Smooth muscle cell (in vitro differentiated cells): ENCODE results near the gene ZNF594. TPM values are rescaled to one million over a fixed set of nuclear protein-coding genes. Genes with fewer than 3 reads are reported as not detected.
"Not testable (repeated sequence)": the region's sequence is repeated elsewhere in the genome, so short reads cannot be mapped to it uniquely, and the experiment has no call there.

ENCODE experiments used
- DNase-seq: peaks from one replicate; lab custom pipeline; 2025; ENCODE audit not compliant: unreplicated experiment; lab: John Stamatoyannopoulos, UW
- H2AFZ ChIP-seq: fragments of 200-600 bp; sonication (generic); 2 replicates; pipeline ENCODE4 v1.6.0; 2016; ENCODE audit warnings: antibody characterized with exemption, low read depth, mild to moderate bottlenecking
- H3F3A ChIP-seq: fragments of 200-600 bp; sonication (generic); 2 replicates; pipeline ENCODE4 v1.6.0; 2017; ENCODE audit warnings: antibody characterized with exemption, low read depth
- H3K27ac ChIP-seq: fragments of 200-600 bp; sonication (generic); 2 replicates; pipeline ENCODE4 v1.5.1; 2016; ENCODE audit warnings: low read depth, mild to moderate bottlenecking
- H3K27me3 ChIP-seq: fragments of 200-600 bp; sonication (generic); 2 replicates; pipeline ENCODE4 v1.6.1; 2016; ENCODE audit warnings: low read depth, mild to moderate bottlenecking
- H3K36me3 ChIP-seq: fragments of 200-600 bp; sonication (generic); 2 replicates; pipeline ENCODE4 v1.5.1; 2016; ENCODE audit warnings: low read depth
- H3K4me1 ChIP-seq: fragments of 200-600 bp; sonication (generic); 2 replicates; pipeline ENCODE4 v1.5.1; 2016; ENCODE audit warnings: low read depth
- H3K4me2 ChIP-seq: fragments of 200-600 bp; sonication (generic); 2 replicates; pipeline ENCODE4 v1.6.0; 2016; ENCODE audit warnings: mild to moderate bottlenecking
- H3K4me3 ChIP-seq: fragments of 200-600 bp; sonication (generic); 2 replicates; pipeline ENCODE4 v1.5.1; 2016; ENCODE audit warnings: mild to moderate bottlenecking
- H3K79me2 ChIP-seq: fragments of 200-600 bp; sonication (generic); 2 replicates; pipeline ENCODE4 v1.6.0; 2016; ENCODE audit warnings: low read depth, mild to moderate bottlenecking
- H3K9ac ChIP-seq: fragments of 200-600 bp; sonication (generic); 2 replicates; pipeline ENCODE4 v1.6.0; 2016; ENCODE audit warnings: low read depth
- H3K9me3 ChIP-seq: fragments of 200-600 bp; sonication (generic); replicated peaks from 2 replicates; pipeline ENCODE4 v1.5.1; 2016; ENCODE audit warnings: low read depth
- H4K20me1 ChIP-seq: fragments of 200-600 bp; sonication (generic); 2 replicates; pipeline ENCODE4 v1.6.0; 2016; ENCODE audit warnings: low read depth
- WGBS: methylation state at CpG from one replicate; pipeline ENCODE4 v1.1.7; 2016; ENCODE audit warnings: low lambda C conversion rate; 5-methylcytosine and 5-hydroxymethylcytosine counted together
- polyA plus RNA-seq: library from polyadenylated mRNA; unstranded; fragments of >200 nt; fragmentation: Nextera tagmentation; extraction: Ambion mirVana; gene quantifications from 2 replicates; pipeline ENCODE4 v1.2.1, GENCODE V29; 2016
- total RNA-seq: library from RNA; depleted of rRNA; stranded (reverse); fragments of >200 nt; gene quantifications from 2 replicates; pipeline ENCODE4 v1.2.3, GENCODE V29; 2014
- TF ChIP-seq, protein P1 (sequence below): fragments of 200-600 bp; sonication (generic); IDR thresholded peaks from 2 replicates; pipeline ENCODE4 v1.5.1; 2017; ENCODE audit warnings: borderline replicate concordance, mild to moderate bottlenecking, antibody characterized with exemption; ENCODE audit not compliant: insufficient read depth, poor library complexity, severe bottlenecking

Gene ZNF594
- total and polyA plus RNA-seq, 2 experiments from 2014 or later, result 1.00 to 2.7 TPM

DNA sequence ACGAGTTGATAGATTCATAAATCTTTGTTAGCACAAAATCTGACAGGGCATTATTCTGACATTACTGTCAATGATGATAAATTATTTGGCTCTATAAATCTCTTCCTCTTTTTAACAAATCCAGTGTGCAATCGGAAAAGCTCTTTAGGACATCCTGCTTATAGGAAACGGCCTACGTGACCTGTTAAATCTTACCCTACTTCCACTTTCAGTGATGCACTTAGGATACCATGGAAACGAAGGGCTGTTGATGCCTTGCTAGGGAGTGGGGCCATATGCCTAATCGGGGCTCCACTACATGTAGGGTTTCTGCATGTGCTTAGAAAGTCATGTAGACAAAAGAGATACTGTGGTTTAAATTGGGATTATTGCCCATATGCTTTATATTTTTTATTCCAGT, 27.2 kb downstream of the ZNF594 start:
- Histone ChIP-seq H3F3A (no peaks in the 10 kb centered on the region), H3K4me3 (no peak overlapping the region), H3K9ac (no peak overlapping the region), H3K36me3 (no peaks in the 10 kb centered on the region), H3K4me1 (no peaks in the 10 kb centered on the region), H3K27me3 (peaks cover 2% of the 10 kb centered on the region), H3K79me2 (no peaks in the 10 kb centered on the region), H3K9me3 (no peaks in the 10 kb centered on the region), H2AFZ (no peak overlapping the region), H4K20me1 (no peaks in the 10 kb centered on the region), H3K27ac (no peak overlapping the region), H3K4me2 (no peak overlapping the region)
- TF ChIP-seq, protein P1, sequence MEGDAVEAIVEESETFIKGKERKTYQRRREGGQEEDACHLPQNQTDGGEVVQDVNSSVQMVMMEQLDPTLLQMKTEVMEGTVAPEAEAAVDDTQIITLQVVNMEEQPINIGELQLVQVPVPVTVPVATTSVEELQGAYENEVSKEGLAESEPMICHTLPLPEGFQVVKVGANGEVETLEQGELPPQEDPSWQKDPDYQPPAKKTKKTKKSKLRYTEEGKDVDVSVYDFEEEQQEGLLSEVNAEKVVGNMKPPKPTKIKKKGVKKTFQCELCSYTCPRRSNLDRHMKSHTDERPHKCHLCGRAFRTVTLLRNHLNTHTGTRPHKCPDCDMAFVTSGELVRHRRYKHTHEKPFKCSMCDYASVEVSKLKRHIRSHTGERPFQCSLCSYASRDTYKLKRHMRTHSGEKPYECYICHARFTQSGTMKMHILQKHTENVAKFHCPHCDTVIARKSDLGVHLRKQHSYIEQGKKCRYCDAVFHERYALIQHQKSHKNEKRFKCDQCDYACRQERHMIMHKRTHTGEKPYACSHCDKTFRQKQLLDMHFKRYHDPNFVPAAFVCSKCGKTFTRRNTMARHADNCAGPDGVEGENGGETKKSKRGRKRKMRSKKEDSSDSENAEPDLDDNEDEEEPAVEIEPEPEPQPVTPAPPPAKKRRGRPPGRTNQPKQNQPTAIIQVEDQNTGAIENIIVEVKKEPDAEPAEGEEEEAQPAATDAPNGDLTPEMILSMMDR, result no peak
- no peak for DNase-seq
- 89% methylated on average over 6 of the region's 6 CpGs for WGBS

DNA sequence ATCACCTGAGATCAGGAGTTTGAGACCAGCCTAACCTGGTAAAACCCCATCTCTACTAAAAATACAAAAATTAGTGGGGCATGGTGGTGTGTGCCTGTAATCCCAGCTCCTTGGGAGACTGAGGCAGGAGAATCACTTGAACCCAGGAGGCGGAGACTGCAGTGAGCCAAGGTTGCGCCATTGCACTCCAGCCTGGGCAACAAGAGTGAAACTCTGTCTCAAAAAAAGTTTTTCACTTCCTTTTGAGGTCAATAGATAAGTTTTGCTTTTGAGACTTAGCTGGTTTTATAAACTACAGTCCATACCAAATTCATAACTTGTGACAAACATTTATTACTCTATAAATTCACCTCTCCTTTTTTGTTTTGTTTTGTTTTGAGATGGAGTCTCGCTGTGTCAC, 29.9 kb downstream of the ZNF594 start:
- H3F3A ChIP-seq, H3K4me2 ChIP-seq, H4K20me1 ChIP-seq, H3K36me3 ChIP-seq, H3K4me3 ChIP-seq, H3K9ac ChIP-seq, H3K9me3 ChIP-seq, H2AFZ ChIP-seq, H3K27ac ChIP-seq, H3K79me2 ChIP-seq, DNase-seq, H3K4me1 ChIP-seq: not testable (repeated sequence)
- peaks cover 16% of the 10 kb centered on the region for H3K27me3 ChIP-seq
- WGBS, result 93% methylated on average over 3 of the region's 3 CpGs

DNA sequence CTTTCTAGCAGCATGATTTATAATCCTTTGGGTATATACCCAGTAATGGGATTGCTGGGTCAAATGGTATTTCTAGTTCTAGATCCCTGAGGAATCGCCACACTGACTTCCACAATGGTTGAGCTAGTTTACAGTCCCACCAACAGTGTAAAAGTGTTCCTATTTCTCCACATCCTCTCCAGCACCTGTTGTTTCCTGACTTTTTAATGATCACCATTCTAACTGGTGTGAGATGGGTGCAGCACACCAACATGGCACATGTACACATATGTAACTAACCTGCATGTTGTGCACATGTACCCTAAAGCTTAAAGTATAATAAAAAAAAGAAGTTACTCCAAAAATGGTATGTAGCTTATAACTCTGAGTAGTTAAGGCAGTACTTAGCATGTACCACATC, 31.0 kb downstream of the ZNF594 start:
- H3K9ac ChIP-seq, H3K27ac ChIP-seq, DNase-seq, H4K20me1 ChIP-seq, H3K9me3 ChIP-seq, H3F3A ChIP-seq, H3K36me3 ChIP-seq, H3K4me1 ChIP-seq, H3K4me3 ChIP-seq, H3K79me2 ChIP-seq, H2AFZ ChIP-seq, H3K4me2 ChIP-seq: not testable (repeated sequence)
- H3K27me3 ChIP-seq, result peaks cover 16% of the 10 kb centered on the region
- WGBS, result 92% methylated on average over 1 of the region's 1 CpG

DNA sequence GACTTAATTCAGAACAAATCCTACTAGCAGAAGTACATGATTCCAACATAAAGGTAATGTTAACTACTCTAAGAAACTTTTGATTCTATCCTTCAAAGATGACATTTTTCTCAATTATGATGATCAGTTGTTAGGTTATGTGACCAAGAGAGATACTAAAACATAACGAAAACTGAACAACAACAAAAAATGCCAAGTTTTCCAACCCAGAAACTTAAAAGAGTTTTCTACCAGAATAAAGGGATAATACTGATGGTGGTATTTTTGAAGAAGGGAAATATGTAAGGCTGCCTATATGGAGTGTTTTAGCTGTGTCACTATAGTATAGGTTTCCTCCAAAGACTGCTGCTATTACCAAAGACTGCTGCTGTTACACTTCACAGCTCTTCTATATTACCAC, 45.5 kb downstream of the ZNF594 start:
- H3K9ac ChIP-seq, H3K27ac ChIP-seq, H3F3A ChIP-seq, H3K4me1 ChIP-seq, H3K79me2 ChIP-seq, H4K20me1 ChIP-seq, DNase-seq, H3K36me3 ChIP-seq, H2AFZ ChIP-seq, H3K9me3 ChIP-seq, H3K4me2 ChIP-seq, H3K4me3 ChIP-seq: not testable (repeated sequence)
- WGBS, result 79% methylated on average over 1 of the region's 1 CpG
- peaks cover 21% of the 10 kb centered on the region for H3K27me3 ChIP-seq

DNA sequence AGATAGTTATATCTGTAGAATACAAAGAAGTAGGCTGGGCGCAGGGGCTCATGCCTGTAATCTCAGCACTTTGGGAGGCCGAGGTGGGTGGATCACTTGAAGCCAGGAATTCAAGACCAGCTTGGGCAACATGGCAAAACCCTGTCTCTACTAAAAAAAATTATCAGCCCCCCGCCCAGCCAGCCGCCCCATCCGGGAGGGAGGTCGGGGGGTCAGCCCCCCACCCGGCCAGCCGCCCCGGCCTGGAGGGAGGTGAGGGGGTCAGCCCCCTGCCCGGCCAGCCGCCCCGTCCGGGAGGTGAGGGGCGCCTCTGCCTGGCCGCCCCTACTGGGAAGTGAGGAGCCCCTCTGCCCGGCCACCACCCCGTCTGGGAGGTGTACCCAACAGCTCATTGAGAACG, 48.8 kb downstream of the ZNF594 start:
- H3K4me2 ChIP-seq, H3K27ac ChIP-seq, H3K4me1 ChIP-seq, H3K9ac ChIP-seq, DNase-seq, H3K36me3 ChIP-seq, H3K4me3 ChIP-seq, H2AFZ ChIP-seq, H3K79me2 ChIP-seq, H3F3A ChIP-seq, H3K9me3 ChIP-seq, H4K20me1 ChIP-seq: not testable (repeated sequence)
- WGBS, result 73% methylated on average over 4 of the region's 18 CpGs
- H3K27me3 ChIP-seq, result peaks cover 21% of the 10 kb centered on the region

DNA sequence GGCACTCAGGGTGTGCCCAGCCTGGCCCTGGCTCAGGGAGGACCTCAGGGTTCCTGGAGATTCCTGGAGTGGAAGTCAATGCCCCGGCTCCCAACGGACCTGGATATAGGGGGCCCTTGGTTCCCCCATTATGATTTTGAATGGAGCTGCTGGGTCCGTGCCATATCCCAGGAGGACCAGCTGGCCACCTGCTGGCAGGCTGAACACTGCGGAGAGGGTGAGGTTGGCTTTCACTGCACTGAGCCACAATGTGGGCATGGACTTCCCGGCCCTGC, 52.3 kb downstream of the ZNF594 start:
- no peaks in the 10 kb centered on the region for H3K9me3 ChIP-seq
- H3K36me3 ChIP-seq, result no peaks in the 10 kb centered on the region
- TF ChIP-seq, protein P1, result no peak
- no peaks in the 10 kb centered on the region for H3K4me1 ChIP-seq
- H2AFZ ChIP-seq, result no peak overlapping the region
- H3F3A ChIP-seq, result no peaks in the 10 kb centered on the region
- no peaks in the 10 kb centered on the region for H3K27me3 ChIP-seq
- no peaks in the 10 kb centered on the region for H4K20me1 ChIP-seq
- H3K4me2 ChIP-seq, result no peak overlapping the region
- H3K27ac ChIP-seq, result no peak overlapping the region
- WGBS, result 89% methylated on average over 5 of the region's 5 CpGs
- H3K4me3 ChIP-seq, result no peak overlapping the region
- no peaks in the 10 kb centered on the region for H3K79me2 ChIP-seq
- H3K9ac ChIP-seq, result no peak overlapping the region
- DNase-seq, result no peak
